HepG2 (cell line): ENCODE results near the gene MXRA7. TPM values are rescaled to one million over a fixed set of nuclear protein-coding genes. Genes with fewer than 3 reads are reported as not detected.
A peak's percentile ranks its signal among the peaks of the same experiment; 100 is the strongest.

Experiments
- AGO2 ChIP-seq: fragments of 200-400 bp; formaldehyde crosslinking; optimal IDR thresholded peaks from 2 replicates; pipeline ENCODE3; 2017; ENCODE audit warnings: mild to moderate bottlenecking, low read depth, low read length, moderate library complexity
- BCL6 ChIP-seq: IDR thresholded peaks from 2 replicates; pipeline ENCODE4 v1.6.1; 2016; ENCODE audit warnings: missing genetic modification reagents, missing compliant biosample characterization
- GATAD2A ChIP-seq: IDR thresholded peaks from 2 replicates; pipeline ENCODE4 v1.6.1; 2016
- HHEX ChIP-seq: IDR thresholded peaks from 2 replicates; pipeline ENCODE4 v1.6.1; 2016; ENCODE audit warnings: control low read depth
- HIVEP1 ChIP-seq: sonication (generic); formaldehyde crosslinking; IDR thresholded peaks from 2 replicates; pipeline ENCODE4 v1.4.0; 2020; ENCODE audit warnings: mild to moderate bottlenecking, missing genetic modification reagents
- HMG20A ChIP-seq: IDR thresholded peaks from 2 replicates; pipeline ENCODE4 v1.6.1; 2016; ENCODE audit warnings: borderline replicate concordance
- HMGA1 ChIP-seq: sonication (generic); formaldehyde crosslinking; conservative IDR thresholded peaks from 2 replicates; pipeline ENCODE4 v1.4.0; 2020; ENCODE audit warnings: missing genetic modification reagents
- PAX8 ChIP-seq: sonication (generic); formaldehyde crosslinking; IDR thresholded peaks from 2 replicates; pipeline ENCODE4 v1.8.0; 2022; ENCODE audit warnings: mild to moderate bottlenecking, missing genetic modification reagents, borderline replicate concordance
- PTBP1 ChIP-seq: fragments of 200-400 bp; formaldehyde crosslinking; IDR thresholded peaks from 2 replicates; pipeline ENCODE4 v1.6.1; 2018; ENCODE audit warnings: low read length, low read depth; ENCODE audit not compliant: poor library complexity, severe bottlenecking
- RFX1 ChIP-seq: fragments of 450-650 bp; IDR thresholded peaks from 2 replicates; pipeline ENCODE4 v1.6.1; 2017
- ZBTB3 ChIP-seq: sonication (generic); formaldehyde crosslinking; IDR thresholded peaks from 2 replicates; pipeline ENCODE4 v1.4.0; 2020; ENCODE audit warnings: low read depth, mild to moderate bottlenecking, moderate library complexity, missing genetic modification reagents, borderline replicate concordance
- ZFX ChIP-seq: sonication (generic); formaldehyde crosslinking; IDR thresholded peaks from 2 replicates; pipeline ENCODE4 v1.4.0; 2020; ENCODE audit warnings: mild to moderate bottlenecking, low read depth, missing genetic modification reagents, moderate library complexity
- ZNF33B ChIP-seq: sonication (generic); formaldehyde crosslinking; IDR thresholded peaks from 2 replicates; pipeline ENCODE4 v1.5.1; 2020; ENCODE audit warnings: mild to moderate bottlenecking, missing genetic modification reagents
- ZNF431 ChIP-seq: sonication (generic); formaldehyde crosslinking; IDR thresholded peaks from 2 replicates; pipeline ENCODE4 v1.9.0; 2022; ENCODE audit warnings: missing genetic modification reagents, low read depth, mild to moderate bottlenecking, borderline replicate concordance
- ZNF567 ChIP-seq: sonication (generic); formaldehyde crosslinking; IDR thresholded peaks from 2 replicates; pipeline ENCODE4 v1.8.1; 2023; ENCODE audit warnings: mild to moderate bottlenecking, missing genetic modification reagents, borderline replicate concordance
- ZNF652 ChIP-seq: IDR thresholded peaks from 2 replicates; pipeline ENCODE4 v1.6.1; 2016; ENCODE audit warnings: low read depth, borderline replicate concordance
- ZNF724P ChIP-seq: sonication (generic); formaldehyde crosslinking; IDR thresholded peaks from 2 replicates; pipeline ENCODE4 v1.8.0; 2022; ENCODE audit warnings: missing genetic modification reagents, borderline replicate concordance
- ZNF737 ChIP-seq: sonication (generic); formaldehyde crosslinking; IDR thresholded peaks from 2 replicates; pipeline ENCODE4 v1.5.0; 2020; ENCODE audit warnings: missing genetic modification reagents, mild to moderate bottlenecking, borderline replicate concordance
- polyA plus RNA-seq, 8 experiments: library from polyadenylated mRNA; depleted of rRNA in 3 of 8; stranded (reverse) in 7 of 8; unstranded in 1 of 8; fragments of >200 nt; fragmentation: Illumina TruSeq in 4 of 8; extraction: Trizol in 4 of 8; gene quantifications; 2 replicates each; pipeline versions ENCODE4 v1.2.1 to v1.2.3, GENCODE V29; 2011 to 2016; ENCODE audit warnings: low read depth in 4 of 8, missing spikeins in 1 of 8, mixed read lengths in 1 of 8; ENCODE audit not compliant: insufficient read depth in 1 of 8
- total RNA-seq, 5 experiments: library from RNA; depleted of rRNA; stranded (reverse); fragments of >200 nt; fragmentation: Illumina TruSeq; extraction: Trizol; gene quantifications; 2 replicates each; pipeline ENCODE4 v1.2.3, GENCODE V29; 2016; ENCODE audit warnings: low read depth in 1 of 5
- TF ChIP-seq, protein P1 (sequence below): sonication (generic); formaldehyde crosslinking; IDR thresholded peaks from 2 replicates; pipeline ENCODE4 v1.5.0; 2020; ENCODE audit warnings: missing genetic modification reagents
- TF ChIP-seq, protein P2 (sequence below): sonication (generic); formaldehyde crosslinking; IDR thresholded peaks from 2 replicates; pipeline ENCODE4 v1.4.0; 2020; ENCODE audit warnings: mild to moderate bottlenecking, missing genetic modification reagents
- TF ChIP-seq, protein P3 (sequence below): conservative IDR thresholded peaks from 2 replicates; pipeline ENCODE4 v1.6.1; 2018; ENCODE audit warnings: missing genetic modification reagents
- TF ChIP-seq, protein P4 (sequence below): IDR thresholded peaks from 2 replicates; pipeline ENCODE4 v1.6.1; 2018; ENCODE audit warnings: missing genetic modification reagents, mild to moderate bottlenecking, missing compliant biosample characterization
- TF ChIP-seq, protein P5 (sequence below): sonication (generic); formaldehyde crosslinking; IDR thresholded peaks from 2 replicates; pipeline ENCODE4 v1.8.1; 2023; ENCODE audit warnings: mild to moderate bottlenecking, missing genetic modification reagents, borderline replicate concordance
- TF ChIP-seq, protein P6 (sequence below): sonication (generic); formaldehyde crosslinking; conservative IDR thresholded peaks from 2 replicates; pipeline ENCODE4 v1.4.0; 2020; ENCODE audit warnings: missing genetic modification reagents

Gene MXRA7
- total and polyA plus RNA-seq, 2 of the 13 experiments (the other 11 are each of a cell fraction or from before 2014, with no cell fraction given): 44.8 to 112 TPM

DNA sequence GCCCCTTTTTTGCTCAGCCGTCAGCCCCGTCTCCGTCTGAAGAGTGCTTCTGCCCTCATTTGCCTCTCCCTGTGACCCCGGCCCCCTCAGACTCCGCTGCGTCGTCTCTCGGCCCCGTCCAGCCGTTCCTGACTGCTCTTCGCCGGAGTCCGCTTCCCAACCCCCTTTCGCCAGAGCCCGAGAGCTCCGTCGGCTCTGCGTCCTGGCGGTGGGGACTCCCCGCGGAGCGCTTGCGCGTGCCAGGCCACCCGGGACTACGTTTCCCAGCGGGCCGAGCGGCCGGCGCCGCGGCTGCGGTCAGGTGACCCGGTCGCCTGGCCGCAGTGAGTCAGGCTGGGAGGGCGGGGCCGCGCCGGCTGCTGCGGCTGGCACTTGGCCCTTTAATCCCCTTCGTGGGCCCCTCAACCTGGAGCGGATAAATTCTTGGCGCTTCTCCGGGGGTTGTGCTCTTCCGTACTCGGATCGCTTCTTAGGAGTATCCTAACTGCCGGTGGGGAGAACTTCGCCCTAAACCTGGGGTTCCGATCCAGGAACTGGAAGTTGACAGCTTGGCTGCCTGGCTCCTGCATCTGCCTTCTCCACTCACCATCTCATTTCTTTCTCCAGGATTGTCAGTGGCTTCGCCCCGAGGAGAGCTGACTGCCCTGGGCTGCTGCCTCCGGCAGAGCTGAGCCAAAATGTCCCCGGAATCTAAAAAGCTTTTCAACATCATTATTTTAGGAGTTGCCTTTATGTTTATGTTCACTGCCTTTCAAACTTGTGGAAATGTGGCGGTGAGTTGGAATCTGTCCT lies 27.1 kb upstream of the MXRA7 start, which contains the start of gene MFSD11 (continued):
- TF ChIP-seq PTBP1 (no peak), ZBTB3 (CRISPR knock-in tag) (no peak), ZNF737 (no peak), AGO2 (no peak), HMGA1 (CRISPR knock-in tag) (no peak), HHEX (CRISPR knock-in tag) (no peak), ZNF431 (no peak), ZNF33B (peak; percentile 81; the same call in 1 of the 2 replicates), ZNF652 (CRISPR knock-in tag) (no peak), RFX1 (no peak; the same call in 1 of the 2 replicates), HMG20A (CRISPR knock-in tag) (no peak; the same call in 1 of the 2 replicates), PAX8 (no peak), ZFX (CRISPR knock-in tag) (peak; percentile 51; the same call in 1 of the 2 replicates), GATAD2A (CRISPR knock-in tag) (peak; percentile 46; the same call in 1 of the 2 replicates), ZNF567 (CRISPR knock-in tag) (peak; percentile 97), HIVEP1 (0 out of 2 replicates have a peak, but pooled peaks have one; percentile 50), ZNF724P (CRISPR knock-in tag) (no peak; the same call in 1 of the 2 replicates), BCL6 (CRISPR knock-in tag) (peak; percentile 15; the same call in 1 of the 2 replicates)
- TF ChIP-seq, protein P1, sequence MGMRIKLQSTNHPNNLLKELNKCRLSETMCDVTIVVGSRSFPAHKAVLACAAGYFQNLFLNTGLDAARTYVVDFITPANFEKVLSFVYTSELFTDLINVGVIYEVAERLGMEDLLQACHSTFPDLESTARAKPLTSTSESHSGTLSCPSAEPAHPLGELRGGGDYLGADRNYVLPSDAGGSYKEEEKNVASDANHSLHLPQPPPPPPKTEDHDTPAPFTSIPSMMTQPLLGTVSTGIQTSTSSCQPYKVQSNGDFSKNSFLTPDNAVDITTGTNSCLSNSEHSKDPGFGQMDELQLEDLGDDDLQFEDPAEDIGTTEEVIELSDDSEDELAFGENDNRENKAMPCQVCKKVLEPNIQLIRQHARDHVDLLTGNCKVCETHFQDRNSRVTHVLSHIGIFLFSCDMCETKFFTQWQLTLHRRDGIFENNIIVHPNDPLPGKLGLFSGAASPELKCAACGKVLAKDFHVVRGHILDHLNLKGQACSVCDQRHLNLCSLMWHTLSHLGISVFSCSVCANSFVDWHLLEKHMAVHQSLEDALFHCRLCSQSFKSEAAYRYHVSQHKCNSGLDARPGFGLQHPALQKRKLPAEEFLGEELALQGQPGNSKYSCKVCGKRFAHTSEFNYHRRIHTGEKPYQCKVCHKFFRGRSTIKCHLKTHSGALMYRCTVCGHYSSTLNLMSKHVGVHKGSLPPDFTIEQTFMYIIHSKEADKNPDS (CRISPR knock-in tag): 0 out of 2 replicates have a peak, but pooled peaks have one; percentile 49
- TF ChIP-seq, protein P2, sequence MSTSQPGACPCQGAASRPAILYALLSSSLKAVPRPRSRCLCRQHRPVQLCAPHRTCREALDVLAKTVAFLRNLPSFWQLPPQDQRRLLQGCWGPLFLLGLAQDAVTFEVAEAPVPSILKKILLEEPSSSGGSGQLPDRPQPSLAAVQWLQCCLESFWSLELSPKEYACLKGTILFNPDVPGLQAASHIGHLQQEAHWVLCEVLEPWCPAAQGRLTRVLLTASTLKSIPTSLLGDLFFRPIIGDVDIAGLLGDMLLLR (CRISPR knock-in tag): peak; percentile 21; the same call in 1 of the 2 replicates
- TF ChIP-seq, protein P3, sequence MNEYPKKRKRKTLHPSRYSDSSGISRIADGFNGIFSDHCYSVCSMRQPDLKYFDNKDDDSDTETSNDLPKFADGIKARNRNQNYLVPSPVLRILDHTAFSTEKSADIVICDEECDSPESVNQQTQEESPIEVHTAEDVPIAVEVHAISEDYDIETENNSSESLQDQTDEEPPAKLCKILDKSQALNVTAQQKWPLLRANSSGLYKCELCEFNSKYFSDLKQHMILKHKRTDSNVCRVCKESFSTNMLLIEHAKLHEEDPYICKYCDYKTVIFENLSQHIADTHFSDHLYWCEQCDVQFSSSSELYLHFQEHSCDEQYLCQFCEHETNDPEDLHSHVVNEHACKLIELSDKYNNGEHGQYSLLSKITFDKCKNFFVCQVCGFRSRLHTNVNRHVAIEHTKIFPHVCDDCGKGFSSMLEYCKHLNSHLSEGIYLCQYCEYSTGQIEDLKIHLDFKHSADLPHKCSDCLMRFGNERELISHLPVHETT (CRISPR knock-in tag): peak; percentile 89; the same call in 1 of the 2 replicates
- TF ChIP-seq, protein P4, sequence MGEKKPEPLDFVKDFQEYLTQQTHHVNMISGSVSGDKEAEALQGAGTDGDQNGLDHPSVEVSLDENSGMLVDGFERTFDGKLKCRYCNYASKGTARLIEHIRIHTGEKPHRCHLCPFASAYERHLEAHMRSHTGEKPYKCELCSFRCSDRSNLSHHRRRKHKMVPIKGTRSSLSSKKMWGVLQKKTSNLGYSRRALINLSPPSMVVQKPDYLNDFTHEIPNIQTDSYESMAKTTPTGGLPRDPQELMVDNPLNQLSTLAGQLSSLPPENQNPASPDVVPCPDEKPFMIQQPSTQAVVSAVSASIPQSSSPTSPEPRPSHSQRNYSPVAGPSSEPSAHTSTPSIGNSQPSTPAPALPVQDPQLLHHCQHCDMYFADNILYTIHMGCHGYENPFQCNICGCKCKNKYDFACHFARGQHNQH (CRISPR knock-in tag): no peak; the same call in 1 of the 2 replicates
- TF ChIP-seq, protein P5, sequence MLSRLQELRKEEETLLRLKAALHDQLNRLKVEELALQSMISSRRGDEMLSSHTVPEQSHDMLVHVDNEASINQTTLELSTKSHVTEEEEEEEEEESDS (CRISPR knock-in tag): no peak
- TF ChIP-seq, protein P6, sequence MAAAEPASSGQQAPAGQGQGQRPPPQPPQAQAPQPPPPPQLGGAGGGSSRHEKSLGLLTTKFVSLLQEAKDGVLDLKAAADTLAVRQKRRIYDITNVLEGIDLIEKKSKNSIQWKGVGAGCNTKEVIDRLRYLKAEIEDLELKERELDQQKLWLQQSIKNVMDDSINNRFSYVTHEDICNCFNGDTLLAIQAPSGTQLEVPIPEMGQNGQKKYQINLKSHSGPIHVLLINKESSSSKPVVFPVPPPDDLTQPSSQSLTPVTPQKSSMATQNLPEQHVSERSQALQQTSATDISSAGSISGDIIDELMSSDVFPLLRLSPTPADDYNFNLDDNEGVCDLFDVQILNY (CRISPR knock-in tag): no peak
